Hematopoietic multipotent progenitor cell treated with erythropoietin and hydrocortisone succinate and interleukin-3 and kit ligand, for 8 days (in vitro differentiated cells): ENCODE data around the gene NAT8L.
"Not testable (repeated sequence)": the region's sequence is repeated elsewhere in the genome, so short reads cannot be mapped to it uniquely, and the experiment has no call there.

ENCODE experiments used
- DNase-seq: peaks from one replicate; pipeline ENCODE4 v3.0.0-alpha.2; 2015

Gene NAT8L, protein sequence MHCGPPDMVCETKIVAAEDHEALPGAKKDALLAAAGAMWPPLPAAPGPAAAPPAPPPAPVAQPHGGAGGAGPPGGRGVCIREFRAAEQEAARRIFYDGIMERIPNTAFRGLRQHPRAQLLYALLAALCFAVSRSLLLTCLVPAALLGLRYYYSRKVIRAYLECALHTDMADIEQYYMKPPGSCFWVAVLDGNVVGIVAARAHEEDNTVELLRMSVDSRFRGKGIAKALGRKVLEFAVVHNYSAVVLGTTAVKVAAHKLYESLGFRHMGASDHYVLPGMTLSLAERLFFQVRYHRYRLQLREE

DNA sequence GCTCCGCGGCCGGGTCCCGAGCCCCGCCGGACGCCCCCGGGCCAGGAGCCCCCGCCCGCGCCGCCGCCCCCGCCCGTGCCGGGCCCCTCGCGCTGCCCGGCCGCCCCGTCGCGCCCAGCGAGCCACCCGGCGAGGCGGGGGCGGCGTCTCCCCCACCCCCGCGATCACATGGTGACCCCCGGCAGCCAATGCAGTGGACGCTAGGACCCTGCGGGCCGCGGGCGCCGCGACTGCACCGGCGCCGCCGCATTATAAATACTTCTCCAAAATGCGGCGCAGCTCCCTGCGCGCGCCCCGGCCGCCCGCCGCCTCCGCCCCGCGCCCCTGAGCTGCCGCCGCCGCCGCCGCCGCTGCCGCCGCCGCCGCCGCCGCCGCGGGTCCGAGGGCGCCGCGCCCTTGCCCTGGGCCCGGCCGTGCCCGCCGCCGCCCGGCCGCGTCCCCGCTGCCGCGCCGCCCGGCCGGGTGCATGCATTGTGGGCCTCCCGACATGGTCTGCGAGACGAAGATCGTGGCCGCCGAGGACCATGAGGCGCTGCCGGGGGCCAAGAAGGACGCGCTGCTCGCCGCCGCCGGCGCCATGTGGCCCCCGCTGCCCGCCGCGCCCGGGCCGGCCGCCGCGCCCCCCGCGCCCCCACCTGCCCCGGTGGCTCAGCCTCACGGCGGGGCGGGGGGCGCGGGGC, at the start of gene NAT8L:
TSS of gene NAT8L (plus strand) at position 282 of the 680 bp plus-strand sequence. CDS start at position 467, 185 bp downstream.
- no peak for DNase-seq

DNA sequence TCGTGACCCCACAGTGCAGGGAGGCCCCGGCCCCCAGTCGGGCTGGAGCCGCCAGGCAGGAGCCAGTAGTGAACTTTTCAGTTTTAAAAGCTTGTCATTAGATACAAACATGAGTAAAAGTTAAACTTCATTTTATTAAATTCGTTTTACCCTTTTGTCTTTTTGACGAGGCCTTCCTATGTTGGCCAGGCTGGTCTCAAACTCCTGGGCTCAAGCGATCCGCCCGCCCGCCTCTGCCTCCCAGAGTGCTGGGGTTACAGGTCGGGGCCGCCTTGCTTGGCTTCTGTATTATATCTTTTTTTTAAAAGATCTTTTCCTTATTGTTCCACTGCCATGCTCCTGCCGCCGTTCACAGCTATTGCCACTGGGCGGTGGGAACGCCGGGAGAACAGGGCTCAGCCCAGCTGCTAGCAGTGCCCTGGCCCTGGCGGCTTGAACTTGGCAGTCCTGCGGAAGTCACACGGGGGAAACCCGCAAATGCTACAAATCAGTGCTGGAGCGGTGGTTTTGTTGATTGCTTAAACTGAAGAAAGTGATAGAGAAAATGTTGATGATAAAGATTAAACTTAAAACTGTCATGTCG, 49.4 kb upstream of the NAT8L start:
- DNase-seq, result peak; percentile 69

DNA sequence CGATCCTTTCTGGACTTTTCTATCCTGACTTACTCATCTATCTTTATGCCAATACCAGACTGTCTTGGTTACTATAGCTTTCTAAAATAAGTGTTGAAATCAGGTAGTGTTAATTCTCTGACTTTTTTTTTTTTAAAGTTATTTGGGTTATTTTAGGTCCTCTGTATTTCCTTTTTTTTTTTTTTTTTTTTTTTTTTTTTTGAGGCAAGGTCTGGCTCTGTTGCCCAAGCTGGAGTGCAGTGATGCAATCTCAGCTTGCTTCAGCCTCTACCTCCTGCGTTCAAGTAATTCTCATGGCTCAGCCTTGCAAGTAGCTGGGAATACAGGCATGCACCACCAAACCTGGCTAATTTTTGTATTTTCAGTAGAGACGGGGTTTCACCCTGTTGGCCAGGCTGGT, 47.5 kb upstream of the NAT8L start:
- DNase-seq, result no peak

DNA sequence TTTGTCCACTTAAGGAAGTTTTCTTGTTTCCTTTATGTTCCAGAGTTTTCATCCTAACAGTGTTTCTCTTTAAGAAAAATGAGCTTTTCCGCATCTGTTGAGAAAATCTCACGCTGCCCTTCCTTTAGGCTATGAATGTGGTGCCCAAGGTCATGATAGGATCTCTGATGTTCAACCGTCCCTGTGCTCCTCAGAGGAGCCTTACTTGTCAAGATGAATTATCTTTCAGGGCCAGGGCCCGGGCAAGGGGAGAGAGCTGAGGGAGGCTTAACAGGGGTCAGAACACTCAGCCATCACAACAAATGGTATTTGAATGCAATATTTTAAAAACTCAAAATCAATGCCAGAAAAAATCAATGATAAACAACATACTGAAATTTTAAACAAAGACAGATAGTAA, 44.1 kb upstream of the NAT8L start:
- no peak for DNase-seq

DNA sequence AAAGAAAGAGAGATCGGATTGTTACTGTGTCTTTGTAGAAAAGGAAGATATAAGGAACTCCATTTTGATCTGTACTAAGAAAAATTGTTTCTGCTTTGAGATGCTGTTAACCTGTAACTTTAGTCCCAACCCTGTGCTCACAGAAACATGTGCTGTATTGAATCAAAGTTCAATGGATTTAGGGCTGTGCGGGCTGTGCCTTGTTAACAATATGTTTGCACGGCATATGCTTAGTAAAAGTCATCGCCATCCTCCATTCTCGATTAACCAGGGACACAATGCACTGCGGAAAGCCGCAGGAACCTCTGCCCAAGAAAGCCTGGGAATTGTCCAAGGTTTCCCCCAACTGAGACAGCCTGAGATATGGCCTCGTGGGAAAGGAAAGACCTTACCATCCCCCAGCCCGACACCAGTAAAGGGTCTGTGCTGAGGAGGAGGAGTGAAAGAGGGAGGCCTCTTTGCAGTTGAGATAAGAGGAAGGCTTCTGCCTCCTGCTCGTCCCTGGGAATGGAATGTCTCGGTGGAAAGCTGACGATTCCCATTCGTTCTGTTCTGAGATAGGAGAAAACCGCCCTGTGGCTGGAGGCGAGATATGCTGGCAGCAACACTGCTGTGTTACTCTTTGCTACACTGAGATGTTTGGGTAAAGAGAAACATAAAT, 37.6 kb upstream of the NAT8L start:
- DNase-seq, result not testable (repeated sequence)

DNA sequence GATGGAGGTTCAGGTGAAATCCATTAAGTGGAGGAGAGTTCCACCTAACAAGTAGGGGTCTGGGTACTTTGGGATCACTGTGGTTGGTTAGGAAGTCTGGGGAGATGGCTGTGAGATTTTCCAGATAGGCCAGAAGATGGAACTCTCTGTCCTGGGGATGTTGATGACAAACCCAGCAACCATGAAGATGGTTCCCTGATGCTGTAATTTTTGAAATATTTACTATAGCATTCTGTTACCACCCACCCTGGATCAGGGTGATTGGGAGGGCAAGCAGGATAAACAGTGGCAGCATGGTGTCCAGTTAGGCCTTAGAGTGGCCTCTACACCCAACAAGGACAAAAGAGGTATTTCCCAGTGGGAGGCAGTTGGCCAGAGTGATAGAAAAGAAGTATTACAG, 34.4 kb upstream of the NAT8L start:
- DNase-seq, result no peak

DNA sequence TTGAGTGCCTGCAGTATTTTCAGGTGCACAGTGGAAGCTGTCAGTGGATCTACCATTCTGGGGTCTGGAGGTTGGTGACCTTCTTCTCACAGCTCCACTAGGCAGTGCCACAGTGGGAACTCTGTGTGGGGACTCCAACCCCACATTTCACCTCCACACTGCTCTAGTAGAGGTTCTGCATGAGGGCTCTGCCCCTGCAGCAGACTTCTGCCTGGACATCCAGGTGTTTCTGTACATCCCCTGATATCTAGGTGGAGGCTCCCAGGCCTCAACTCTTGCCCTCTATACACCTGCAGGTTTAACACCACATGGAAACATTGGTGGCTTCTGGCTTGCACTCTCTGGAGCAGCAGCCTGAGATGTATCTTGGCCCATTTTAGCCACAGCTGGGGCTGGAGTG, 33.3 kb upstream of the NAT8L start:
- no peak for DNase-seq

DNA sequence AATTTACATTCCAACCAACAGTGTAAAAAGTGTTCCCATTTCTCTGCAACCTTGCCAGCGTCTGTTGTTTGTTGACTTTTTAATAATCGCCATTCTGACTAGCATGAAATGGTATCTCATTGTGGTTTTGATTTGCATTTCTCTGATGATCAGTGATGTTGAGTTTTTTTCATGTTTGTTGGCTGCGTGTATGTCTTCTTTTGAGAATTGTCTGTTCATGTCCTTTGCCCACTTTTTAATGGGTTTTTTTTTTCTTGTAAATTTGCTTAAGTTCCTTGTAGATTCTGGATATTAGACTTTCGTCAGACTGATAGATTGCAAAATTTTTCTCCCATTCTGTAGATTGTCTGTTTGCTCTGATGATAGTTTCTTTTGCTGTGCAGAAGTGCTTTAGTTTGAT, 32.0 kb upstream of the NAT8L start:
- DNase-seq, result not testable (repeated sequence)

DNA sequence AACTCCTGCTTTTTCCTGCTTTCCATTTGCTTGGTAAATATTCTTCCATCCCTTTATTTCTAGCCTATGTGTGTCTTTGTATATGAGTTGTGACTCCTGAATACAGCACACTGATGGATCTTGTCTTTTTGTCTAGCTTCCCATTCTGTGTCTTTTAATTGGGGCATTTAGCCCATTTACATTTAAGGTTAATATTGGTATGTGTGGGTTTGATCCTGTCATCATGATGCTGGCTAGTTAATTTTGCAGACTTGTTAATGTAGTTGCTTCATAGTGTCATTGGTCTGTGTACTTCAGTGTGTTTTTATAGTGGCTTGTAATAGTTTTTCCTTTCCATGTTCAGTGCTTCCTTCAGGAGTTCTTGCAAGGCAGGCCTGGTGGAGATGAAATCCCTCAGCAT, 28.0 kb upstream of the NAT8L start:
- not testable (repeated sequence) for DNase-seq

DNA sequence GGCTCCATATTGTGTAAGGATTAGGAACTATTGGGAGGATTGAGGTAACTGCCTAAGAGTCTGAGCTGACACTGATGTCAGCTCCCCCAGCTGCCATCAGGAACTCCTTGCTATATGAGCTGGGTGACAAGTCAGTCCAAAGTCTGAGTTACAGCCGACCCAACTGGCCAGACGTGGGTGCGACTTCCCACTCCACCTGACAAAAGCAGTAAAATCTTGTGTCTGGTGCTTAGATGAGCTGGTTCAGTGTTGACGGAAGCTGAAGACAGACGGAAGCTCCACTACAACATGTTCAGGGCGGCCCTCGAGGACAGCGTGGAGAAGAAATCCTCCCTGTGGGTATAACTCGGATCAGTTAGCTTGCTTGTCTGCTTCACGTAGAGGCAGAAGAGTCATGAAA, 22.8 kb upstream of the NAT8L start:
- DNase-seq, result no peak

DNA sequence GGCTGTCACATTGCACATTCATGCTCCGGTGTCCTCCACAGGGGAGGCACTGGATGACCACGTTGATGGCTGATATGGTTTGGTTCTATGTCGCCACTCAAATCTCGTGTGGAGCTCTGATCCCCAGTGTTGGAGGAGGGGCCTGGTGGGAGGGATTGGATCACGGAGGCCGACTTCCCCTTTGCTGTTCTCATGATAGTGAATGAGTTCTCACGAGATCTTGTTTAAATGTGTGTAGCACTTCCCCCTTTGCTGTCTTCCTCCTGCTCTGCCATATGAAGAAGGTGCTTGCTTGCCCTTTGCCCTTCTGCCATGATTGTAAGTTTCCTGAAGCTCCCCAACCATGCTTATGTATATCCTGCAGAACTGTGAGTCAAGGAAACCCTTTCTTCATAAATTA, 22.3 kb upstream of the NAT8L start:
- DNase-seq, result no peak

DNA sequence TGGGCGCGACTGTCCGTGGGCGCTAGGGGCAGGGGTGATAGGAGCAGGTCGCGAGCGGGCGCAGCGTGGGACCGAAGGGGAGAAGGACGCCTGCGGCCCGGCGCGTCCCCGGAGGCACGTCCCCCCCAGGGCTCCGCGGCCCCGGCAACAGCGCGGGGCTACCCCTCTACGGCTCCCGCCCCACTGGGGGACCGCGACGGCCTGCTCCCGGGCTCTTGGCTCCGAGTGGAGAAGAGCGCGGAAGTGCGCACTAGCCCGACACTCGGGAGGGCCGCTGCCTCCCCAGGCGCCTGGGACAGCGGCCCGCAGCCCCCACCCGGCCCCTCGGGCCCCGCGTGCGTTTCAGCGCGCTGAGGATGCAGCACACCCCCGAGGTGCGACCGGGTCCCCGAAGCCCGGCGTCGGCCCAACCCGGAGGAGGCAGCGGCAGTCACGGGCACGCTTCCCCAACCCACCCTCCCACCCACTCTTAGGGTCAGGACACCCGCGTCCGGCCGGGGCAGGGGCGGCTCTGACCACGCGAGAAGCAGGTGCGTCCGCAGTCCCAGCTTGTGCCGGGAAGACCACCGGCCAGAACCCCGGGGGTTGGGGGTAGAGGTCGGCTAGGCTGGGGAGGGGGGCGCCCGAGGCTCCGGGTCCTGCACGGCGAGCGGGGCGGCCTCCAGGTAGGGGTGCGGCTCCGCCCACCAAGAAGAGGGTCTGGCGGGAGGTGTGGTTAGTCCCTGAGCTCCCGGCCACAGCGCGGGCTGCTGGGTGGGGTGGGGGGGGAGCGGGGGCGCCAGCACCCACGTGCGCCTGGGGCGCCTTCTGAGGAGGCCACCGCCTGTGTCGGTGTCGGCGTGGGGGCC, 18.5 kb upstream of the NAT8L start:
- no peak for DNase-seq

DNA sequence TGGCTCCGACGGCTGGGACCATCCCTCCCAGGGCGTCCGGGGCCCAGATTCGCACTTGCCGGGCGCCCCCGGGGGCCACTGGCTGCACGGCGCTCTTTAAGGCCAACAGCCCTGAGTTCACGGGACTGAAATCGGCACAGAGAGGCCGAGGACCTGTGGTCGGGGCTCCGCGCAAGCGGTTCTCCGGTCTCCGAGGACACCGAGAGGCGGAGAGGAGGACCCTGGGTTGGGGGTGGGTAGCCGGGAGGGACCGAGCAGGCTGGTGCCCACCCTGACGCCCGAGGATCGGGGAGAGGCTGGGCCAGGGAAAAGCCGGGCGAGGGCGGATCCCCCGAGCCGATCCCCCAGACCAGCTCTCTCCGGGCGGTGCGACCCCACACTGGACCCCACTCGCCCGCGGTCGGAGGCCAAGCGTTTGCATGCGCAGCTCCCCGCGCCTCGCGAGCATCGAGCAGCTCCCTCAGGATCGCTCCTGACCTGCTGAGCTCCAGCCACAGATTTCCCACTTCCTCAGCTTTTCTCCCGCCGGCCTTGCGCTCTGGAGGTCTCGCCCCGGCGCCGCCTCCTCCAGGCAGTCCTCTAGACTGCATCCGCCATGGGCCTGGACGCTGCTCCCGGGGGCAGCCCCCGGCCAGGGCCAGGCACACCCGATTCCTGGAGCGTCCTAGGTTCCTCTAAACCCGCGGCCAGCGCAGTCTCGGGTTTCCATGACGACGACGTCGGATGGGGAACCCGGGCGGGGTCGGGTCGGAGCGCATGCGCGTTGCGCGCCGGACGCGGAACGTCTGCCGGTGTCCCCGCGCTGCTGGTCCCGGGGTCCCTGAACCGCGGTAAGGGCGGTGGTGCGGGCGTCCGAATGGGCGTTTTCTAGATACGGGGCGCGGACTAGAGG, 17.6 kb upstream of the NAT8L start:
- peak; percentile 78 for DNase-seq

DNA sequence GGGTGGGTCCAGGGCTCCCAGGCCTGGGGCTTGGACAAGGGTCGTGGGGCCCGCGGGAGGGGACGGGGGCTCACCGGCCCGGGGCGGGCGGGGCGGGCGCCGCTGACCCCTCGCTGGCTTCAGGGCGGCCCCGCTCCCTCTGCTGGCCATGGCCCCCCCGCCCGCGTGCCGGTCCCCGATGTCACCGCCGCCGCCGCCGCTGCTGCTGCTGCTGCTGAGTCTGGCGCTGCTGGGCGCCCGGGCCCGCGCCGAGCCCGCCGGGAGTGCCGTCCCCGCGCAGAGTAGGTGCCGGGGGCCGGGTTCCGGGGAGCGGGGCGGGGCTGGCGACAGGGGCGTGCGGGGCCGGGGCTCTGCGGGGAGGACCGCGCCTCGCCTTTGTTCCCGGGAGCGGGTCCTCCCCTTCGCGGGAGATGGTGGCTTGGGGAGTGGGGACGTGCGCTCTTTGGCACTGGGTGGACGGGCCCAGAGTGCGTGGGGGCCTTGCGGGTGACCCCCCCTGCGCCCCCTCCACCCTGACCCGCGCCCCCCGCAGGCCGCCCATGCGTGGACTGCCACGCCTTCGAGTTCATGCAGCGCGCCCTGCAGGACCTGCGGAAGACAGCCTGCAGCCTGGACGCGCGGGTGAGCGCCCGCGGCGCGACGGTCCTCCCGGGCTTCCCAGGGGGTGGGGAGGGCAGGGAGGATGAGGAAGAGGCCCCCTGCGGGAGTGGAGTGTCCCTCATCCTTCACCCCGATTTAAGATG, 16.8 kb upstream of the NAT8L start:
- DNase-seq, result no peak

DNA sequence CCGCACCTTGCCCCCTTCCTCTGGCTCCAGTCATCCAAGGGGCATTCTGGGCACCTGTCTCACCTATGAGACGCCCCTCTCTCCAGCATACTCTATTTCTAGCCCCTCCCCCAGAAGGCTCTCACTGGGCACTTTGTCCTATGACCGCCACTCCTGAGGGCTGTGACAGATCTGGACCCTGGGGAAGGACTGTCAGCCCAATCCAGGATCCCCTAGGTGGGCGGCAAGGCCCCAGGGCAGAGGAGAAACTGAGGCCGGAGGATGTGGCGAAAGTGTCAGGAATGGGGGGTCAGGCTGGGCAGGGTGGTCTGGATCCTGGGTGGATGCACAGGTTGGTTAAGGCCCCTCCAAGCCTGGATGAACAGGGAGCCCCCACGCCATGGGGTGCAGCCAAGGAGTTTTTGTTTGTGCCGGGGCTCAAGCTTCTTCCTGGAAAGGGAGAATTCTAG, 16.2 kb upstream of the NAT8L start:
- DNase-seq, result no peak

DNA sequence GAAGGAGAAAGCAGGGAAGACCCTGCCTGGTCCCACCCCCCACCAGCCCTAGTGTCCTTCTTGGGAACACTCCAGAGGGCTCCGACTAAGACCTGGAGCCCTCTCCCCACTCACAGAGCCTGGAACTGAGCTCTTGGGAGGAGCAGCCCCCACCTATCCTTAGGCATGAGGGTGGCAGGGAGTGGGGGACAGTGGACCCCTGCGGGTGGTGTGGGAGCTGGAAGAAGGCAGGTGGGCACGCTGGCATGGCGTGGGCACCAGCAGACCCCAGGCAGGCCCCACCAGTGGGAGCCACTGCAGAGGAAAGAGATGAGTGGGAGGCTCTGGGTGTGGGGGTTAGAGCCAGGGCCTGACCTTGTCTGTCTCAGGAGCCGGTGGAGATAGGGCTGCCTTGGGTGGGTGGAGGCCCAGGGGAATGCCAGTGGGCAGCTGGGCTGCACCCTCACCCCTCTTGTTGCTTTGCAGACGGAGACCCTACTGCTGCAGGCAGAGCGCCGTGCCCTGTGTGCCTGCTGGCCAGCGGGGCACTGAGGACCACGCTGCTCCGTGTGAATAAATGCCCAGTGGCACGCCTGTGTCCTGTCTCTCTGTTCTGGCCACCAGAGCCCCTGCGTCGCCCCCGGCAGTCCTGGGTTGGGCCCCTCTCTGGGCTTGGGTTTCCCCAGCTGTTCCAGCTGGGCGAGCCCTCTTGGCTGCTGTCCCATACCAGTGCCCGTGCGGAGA, 15.6 kb upstream of the NAT8L start:
- DNase-seq, result no peak

DNA sequence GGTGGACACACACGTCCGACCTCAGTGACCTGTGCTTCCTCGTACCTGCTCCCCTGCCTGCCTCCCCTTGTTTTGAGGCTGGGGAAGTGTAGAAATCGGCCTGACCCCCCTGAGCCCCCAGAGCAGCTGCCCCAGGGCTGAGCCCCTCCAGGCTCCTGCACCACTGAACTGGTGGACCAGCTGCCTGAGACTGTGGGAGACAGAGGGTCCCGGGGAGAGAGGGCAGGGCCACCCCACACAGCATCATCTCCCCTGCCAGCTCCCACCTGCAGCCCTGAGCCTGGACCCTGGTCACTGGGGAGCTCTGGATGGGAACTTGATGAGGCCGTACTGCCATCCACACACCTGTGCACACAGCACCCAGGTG, 15.0 kb upstream of the NAT8L start:
- no peak for DNase-seq

DNA sequence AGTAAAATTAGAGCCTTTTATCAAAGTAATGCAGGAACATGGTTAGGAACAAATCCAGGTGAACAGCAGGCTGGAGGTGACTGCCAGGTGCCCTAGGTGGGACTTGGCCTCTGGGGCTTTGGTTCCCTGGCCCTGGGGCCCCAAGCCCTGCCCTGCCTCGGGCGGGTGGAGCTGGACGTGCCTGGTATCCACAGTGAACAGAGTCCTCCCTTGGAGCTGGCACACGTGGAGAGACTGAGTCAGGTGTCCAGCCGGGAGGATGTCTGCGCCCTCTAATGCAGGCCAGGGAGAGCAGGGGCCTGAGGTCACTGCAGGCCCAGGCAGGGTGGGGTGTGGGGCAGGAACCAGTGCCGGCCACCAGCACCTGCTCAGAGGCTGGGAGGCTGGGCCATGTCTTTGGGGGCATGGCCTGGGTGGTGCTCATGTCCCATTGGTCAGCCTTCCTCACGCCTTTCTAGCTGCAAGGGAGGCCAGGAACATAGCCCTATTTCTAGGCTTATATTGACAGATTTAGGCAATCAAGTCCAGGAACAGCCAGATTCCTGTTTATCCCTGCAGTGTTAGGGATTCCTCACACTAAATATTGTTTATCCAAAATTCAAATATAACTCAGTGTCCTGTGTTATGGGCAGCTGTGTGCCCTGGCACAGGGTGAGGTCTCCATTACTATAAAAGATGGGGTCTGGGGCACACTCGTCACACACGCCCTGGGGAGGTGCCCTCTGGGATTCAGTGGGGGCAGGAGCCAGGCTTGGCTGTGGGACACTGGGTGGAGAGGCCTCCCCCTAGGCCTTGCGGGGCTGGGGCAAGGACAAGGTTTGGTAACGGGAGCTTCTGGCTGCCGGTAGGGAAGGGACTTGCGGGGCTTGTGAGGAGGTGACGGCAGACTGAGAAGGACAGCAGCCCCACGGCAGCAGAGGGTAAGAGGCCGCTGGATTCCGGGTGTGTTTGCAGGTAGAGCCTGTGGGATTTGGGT, 14.3 kb upstream of the NAT8L start:
- no peak for DNase-seq

DNA sequence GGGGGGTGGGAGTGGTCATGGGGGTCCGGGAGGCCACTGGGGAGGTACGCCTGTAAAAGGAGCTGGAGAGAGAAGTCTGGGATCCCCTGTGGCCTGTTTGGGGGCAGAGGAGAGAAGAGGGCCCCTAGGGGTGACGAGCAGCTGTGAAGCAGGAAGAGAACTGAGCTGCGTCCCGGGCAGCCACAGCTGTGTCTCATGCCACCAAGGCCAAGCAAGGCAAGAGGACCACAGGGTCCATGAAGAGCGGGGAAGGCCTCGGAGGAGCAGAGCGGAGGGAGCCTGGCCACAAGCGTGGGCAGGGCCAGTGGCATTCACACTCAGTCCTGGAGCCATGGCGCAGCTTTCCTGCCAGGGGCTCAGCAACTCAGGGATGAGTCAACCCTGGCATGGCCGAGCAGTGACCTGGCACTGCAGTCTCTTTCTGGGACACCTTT, 13.6 kb upstream of the NAT8L start:
- DNase-seq, result no peak
